Measurements from ENCODE around the gene GPATCH11.

The GPATCH11 gene

GRCh38 chr2:37083873-37084794 lies at the start of gene GPATCH11, which contains the start of gene HEATR5B:
Gene GPATCH11 (plus strand): TSS chr2:37084518. CDS start chr2:37088382, 3,864 bp downstream.
Gene HEATR5B (minus strand): TSS chr2:37084372. CDS start chr2:37083414, 958 bp downstream.
- DNase-seq: peak; percentile 95

GRCh38 chr2:37037771-37038170 lies 46.5 kb upstream of the GPATCH11 start:
- no peak for DNase-seq

GRCh38 chr2:37039580-37039979 lies 44.7 kb upstream of the GPATCH11 start:
- DNase-seq: no peak

- DNase-seq: no peak
These were observed 31.6 kb upstream of the GPATCH11 start for GRCh38 chr2:37052600-37053332.

GRCh38 chr2:37059841-37060240 lies 24.5 kb upstream of the GPATCH11 start:
- no peak for DNase-seq

- DNase-seq: no peak
These were observed 23.9 kb upstream of the GPATCH11 start for GRCh38 chr2:37060446-37060845.

- DNase-seq: no peak
These were observed 23.2 kb upstream of the GPATCH11 start for GRCh38 chr2:37061013-37061711.

GRCh38 chr2:37061776-37062175 lies 22.5 kb upstream of the GPATCH11 start:
- DNase-seq: no peak

GRCh38 chr2:37068686-37069085 lies 15.6 kb upstream of the GPATCH11 start:
- DNase-seq: no peak

- no peak for DNase-seq
These were observed 13.4 kb upstream of the GPATCH11 start for GRCh38 chr2:37070931-37071330.

- DNase-seq: no peak
These were observed 4.1 kb upstream of the GPATCH11 start for GRCh38 chr2:37080266-37080665.

- DNase-seq: no peak
These were observed 3.6 kb upstream of the GPATCH11 start for GRCh38 chr2:37080689-37081088.

- no peak for DNase-seq
These were observed 479 bp downstream of the GPATCH11 start for GRCh38 chr2:37084797-37085196.

- DNase-seq: no peak
These were observed 1.4 kb downstream of the GPATCH11 start for GRCh38 chr2:37085731-37086147.

- no peak for DNase-seq
These were observed 5.7 kb downstream of the GPATCH11 start for GRCh38 chr2:37090019-37090477.

- DNase-seq: no peak
These were observed 7.6 kb downstream of the GPATCH11 start for GRCh38 chr2:37091873-37092272.

- DNase-seq: no peak
These were observed 12.2 kb downstream of the GPATCH11 start for GRCh38 chr2:37096568-37096967.

GRCh38 chr2:37098416-37099118 lies 14.2 kb downstream of the GPATCH11 start:
- DNase-seq: no peak

- DNase-seq: no peak
These were observed 15.7 kb downstream of the GPATCH11 start for GRCh38 chr2:37100054-37100453.

- no peak for DNase-seq
These were observed 18.3 kb downstream of the GPATCH11 start for GRCh38 chr2:37102588-37102987.

- no peak for DNase-seq
These were observed 19.9 kb downstream of the GPATCH11 start for GRCh38 chr2:37104178-37104577.

- DNase-seq: no peak
These were observed 20.8 kb downstream of the GPATCH11 start for GRCh38 chr2:37105150-37105549.
